Transverse colon (tissue), 3 donors: ENCODE data around the gene SLC46A1.

Experiments used
- POLR2A ChIP-seq: fragments of 450-650 bp; IDR thresholded peaks from one replicate; pipeline ENCODE4 v1.6.1; 2016; ENCODE audit warnings: antibody characterized with exemption, mild to moderate bottlenecking, moderate library complexity
- TF ChIP-seq, protein P1 (sequence below), 5 experiments: fragments of 200-600 bp in 3 of 5; fragments of 450-650 bp in 2 of 5; sonication (generic) in 3 of 5; IDR thresholded peaks; 1 replicate in 2 of 5; 2 replicates in 3 of 5; pipeline ENCODE4 v1.5.1; 2016 to 2017; ENCODE audit warnings: antibody characterized with exemption in 5 of 5, inconsistent platforms in 3 of 5, mild to moderate bottlenecking in 2 of 5, moderate library complexity in 1 of 5

DNA sequence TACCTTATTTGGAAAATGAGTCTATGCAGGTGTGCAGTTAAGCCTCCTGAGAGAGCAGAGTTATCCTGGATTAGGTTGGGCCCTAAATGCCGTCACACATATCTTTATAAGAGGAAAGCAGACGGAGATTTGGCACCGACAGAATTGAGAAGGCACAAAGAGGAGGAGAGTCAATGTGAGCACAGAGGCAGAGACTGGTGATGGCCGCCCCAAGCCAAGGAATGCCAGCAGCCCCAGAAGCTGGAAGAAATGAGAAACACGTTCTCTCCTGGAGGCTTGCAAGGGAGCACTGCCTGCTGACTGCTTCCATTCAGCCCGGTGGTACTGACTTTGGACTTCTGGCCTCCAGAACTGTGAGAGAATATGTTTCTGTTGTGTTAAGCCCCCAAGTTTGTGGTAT, 3.2 kb downstream of the SLC46A1 start:
- TF ChIP-seq POLR2A = no peak
- TF ChIP-seq, protein P1, sequence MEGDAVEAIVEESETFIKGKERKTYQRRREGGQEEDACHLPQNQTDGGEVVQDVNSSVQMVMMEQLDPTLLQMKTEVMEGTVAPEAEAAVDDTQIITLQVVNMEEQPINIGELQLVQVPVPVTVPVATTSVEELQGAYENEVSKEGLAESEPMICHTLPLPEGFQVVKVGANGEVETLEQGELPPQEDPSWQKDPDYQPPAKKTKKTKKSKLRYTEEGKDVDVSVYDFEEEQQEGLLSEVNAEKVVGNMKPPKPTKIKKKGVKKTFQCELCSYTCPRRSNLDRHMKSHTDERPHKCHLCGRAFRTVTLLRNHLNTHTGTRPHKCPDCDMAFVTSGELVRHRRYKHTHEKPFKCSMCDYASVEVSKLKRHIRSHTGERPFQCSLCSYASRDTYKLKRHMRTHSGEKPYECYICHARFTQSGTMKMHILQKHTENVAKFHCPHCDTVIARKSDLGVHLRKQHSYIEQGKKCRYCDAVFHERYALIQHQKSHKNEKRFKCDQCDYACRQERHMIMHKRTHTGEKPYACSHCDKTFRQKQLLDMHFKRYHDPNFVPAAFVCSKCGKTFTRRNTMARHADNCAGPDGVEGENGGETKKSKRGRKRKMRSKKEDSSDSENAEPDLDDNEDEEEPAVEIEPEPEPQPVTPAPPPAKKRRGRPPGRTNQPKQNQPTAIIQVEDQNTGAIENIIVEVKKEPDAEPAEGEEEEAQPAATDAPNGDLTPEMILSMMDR (IDR thresholded peaks at IDR 0.05) = no peak
